ENCODE results near the gene CXCR1.

DNA sequence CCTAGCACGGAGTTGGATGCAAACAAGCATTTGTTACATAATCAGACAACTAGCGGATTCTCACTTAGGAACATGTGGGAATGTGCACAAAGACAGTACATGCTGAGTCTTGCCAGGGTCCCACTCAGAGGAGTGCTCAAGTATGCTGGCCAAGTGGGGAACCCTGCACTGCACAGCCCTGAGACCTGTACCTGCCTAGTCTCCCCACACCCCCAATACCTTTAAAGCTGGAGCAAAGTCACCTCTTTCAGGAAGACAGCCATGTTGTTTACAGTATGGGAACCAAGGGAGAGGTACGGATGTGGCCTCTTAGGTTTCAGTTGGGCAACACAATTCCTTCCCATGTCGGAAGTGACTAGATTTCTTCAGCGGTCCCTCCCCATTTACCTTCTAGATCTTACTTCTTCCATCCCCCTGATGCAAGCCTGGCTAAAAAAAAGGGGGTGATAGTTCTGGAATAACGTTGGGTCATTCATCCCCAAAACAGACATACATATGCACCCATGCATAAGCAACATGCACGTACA is 10.7 kb downstream of the CXCR1 start:
- TF ChIP-seq, protein P1, sequence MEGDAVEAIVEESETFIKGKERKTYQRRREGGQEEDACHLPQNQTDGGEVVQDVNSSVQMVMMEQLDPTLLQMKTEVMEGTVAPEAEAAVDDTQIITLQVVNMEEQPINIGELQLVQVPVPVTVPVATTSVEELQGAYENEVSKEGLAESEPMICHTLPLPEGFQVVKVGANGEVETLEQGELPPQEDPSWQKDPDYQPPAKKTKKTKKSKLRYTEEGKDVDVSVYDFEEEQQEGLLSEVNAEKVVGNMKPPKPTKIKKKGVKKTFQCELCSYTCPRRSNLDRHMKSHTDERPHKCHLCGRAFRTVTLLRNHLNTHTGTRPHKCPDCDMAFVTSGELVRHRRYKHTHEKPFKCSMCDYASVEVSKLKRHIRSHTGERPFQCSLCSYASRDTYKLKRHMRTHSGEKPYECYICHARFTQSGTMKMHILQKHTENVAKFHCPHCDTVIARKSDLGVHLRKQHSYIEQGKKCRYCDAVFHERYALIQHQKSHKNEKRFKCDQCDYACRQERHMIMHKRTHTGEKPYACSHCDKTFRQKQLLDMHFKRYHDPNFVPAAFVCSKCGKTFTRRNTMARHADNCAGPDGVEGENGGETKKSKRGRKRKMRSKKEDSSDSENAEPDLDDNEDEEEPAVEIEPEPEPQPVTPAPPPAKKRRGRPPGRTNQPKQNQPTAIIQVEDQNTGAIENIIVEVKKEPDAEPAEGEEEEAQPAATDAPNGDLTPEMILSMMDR (IDR thresholded peaks at IDR 0.05) = no peak
- TF ChIP-seq EZH2 (IDR thresholded peaks at IDR 0.05) = no peak

All from neural progenitor cell (in vitro differentiated cells).